Measurements from ENCODE around the gene TBX1.

TBX1 gene

DNA sequence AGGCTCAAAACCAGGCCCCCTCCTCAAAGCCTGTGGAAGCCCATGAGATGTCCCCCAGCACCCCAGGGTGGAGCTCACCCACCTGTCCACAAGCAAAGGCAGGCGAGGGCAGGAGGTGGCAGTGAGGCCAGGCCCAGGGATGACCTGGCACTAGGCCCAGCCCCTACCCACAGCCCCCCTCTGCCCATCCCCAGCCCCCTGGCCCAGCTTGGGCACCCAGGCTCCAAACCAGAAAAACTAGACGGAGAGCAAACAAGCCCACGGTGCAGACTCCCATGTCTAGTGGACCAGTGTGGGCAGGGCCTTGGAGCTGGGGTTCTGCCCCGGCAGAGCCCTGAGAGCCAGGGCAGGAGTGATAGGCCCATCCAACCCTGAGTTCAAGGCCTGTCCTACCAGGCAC, 16.9 kb upstream of the TBX1 start:
- Histone ChIP-seq H3K27me3 (peaks cover 0 to 9% (median 4%) of the 10 kb centered on the region in 11 experiments; a peak in 8 of 22 replicates), H3K4me2 (no peak overlapping the region), H3K27ac (no peak overlapping the region), H3K9ac (no peak overlapping the region), H3K36me3 (no peaks in the 10 kb centered on the region), H3K4me3 (no peak overlapping the region), H3K4me1 (peaks cover 7 to 27% (median 18%) of the 10 kb centered on the region in 10 experiments; a peak in 18 of 20 replicates), H4K20me1 (peaks cover 0 to 41% (median 0%) of the 10 kb centered on the region in 11 experiments; a peak in 2 of 22 replicates), H3K9me3 (replicated peaks in 1 of 11) (no peaks in the 10 kb centered on the region)
- no peak for TF ChIP-seq Cebpa-rat (IDR thresholded peaks at IDR 0.05)

DNA sequence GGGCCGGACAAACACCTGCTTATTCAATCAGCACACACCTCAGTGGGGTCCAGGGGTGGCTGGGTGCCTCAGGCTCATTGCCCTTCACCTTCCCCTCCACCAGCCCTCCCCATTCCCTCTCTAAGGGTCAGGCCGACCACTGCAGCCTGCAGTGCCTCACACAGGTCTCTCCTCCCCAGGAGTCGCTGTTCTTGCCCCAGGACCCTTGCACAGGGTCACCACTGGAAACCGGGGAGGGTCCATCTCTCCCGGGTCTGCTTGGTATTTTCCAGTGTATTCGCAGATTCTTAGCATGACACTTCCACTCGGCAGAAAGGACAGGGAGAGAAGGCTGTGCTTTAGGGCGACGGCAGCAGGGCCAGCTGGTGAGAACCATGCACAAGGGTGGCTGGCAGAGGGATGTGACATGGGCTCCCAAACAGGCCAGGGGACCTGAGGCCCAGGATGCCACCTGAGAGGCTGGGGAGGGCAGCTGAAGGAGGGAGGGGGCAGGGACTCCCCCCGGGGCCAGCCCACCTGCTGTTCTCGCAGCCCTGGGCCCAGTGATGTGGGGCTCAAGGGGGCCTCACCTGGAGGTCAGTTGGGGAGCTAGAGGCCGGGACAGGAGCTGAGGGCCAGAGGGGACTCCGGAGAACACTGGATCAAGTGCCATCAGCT, 16.1 kb upstream of the TBX1 start:
- no peaks in the 10 kb centered on the region for H3K9me3 ChIP-seq (replicated peaks in 1 of 11)
- no peak overlapping the region for H3K4me3 ChIP-seq
- no peak overlapping the region for H3K9ac ChIP-seq
- no peak overlapping the region for H3K4me2 ChIP-seq
- TF ChIP-seq Cebpa-rat (IDR thresholded peaks at IDR 0.05): no peak
- peaks cover 7 to 30% (median 20%) of the 10 kb centered on the region in 10 experiments; a peak in 18 of 20 replicates for H3K4me1 ChIP-seq
- H3K36me3 ChIP-seq: no peaks in the 10 kb centered on the region
- H4K20me1 ChIP-seq: peaks cover 0 to 37% (median 0%) of the 10 kb centered on the region in 11 experiments; a peak in 3 of 22 replicates
- no peak overlapping the region for H3K27ac ChIP-seq
- peaks cover 0 to 17% (median 11%) of the 10 kb centered on the region in 11 experiments; a peak in 12 of 22 replicates for H3K27me3 ChIP-seq

DNA sequence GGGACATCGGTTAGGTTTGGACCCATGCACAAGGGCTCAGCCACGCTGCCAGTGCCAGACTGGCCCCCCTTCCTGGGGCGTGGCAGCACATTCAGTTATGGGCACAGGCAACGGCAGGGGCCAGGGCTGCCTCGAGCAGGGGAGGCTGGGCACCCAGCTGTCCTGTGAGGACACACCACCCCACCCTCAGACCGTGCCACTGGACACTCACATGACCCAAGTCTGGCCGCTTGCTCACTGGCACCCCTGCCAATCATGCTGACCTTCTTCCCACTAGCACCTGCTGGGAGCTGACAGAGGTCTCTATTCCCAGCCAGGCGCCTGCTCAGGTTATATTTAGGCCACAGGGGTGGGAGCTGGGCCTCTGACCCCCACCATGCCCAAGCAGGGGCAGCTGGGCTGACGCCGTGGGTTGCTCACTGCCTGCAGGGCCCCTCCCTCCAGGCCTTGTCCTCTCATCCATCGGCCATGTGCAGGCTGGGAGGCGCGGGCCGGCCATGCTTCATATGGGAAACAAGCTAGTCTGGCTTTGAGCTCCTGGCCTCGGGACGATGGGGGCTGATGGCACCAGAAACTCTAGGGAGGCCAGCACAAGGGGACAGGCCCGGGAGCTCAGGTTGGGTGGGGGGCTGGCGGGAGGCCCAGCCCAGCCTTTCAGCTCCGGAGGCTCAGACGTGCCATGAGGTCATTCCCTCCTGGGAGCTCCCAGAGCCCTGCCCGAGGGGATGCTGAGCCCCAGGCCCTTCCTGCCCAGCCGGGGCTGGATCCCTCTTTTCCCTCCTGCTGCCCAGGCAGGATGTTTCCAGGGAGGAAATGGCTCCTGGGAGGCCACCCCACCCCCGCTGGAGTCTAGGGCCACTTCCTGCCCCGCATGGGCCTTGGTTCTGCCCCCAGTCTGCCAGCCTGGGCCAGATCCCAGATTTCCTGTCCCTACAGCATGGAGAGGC, 15.2 kb upstream of the TBX1 start:
- Histone ChIP-seq H3K36me3 (no peaks in the 10 kb centered on the region), H3K9me3 (replicated peaks in 1 of 11) (no peaks in the 10 kb centered on the region), H3K4me1 (peaks cover 7 to 30% (median 20%) of the 10 kb centered on the region in 10 experiments; a peak in 18 of 20 replicates), H3K4me3 (no peak overlapping the region), H3K27me3 (peaks cover 3 to 26% (median 18%) of the 10 kb centered on the region in 11 experiments; a peak in 15 of 22 replicates), H3K9ac (no peak overlapping the region), H3K4me2 (peak overlapping the region; percentile 23 to 59 (median 43); a peak in 21 of 22 replicates), H4K20me1 (peaks cover 0 to 35% (median 0%) of the 10 kb centered on the region in 11 experiments; a peak in 3 of 22 replicates), H3K27ac (no peak overlapping the region)
- no peak for TF ChIP-seq Cebpa-rat (IDR thresholded peaks at IDR 0.05)

DNA sequence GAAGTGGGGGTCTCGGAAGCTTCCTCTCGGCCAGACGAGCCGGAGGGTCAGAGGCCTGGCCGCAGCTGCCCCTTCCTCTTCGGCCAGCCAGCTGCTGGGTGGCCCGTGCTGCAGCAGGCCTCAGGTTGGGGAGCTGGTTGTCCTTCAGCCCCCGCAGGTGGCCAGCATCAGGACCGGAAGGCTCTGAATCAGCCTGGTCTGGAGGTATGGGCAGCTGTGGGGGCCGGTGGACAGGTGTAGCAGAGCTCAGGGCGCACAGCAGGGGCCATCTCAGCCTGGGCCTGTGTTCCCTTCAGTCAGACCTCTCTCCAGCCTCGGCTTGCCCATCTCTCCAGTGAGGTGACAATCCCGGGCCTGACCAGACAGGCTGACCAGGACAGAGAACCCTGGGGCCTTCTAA, 13.9 kb upstream of the TBX1 start:
- Histone ChIP-seq H3K27ac (no peak overlapping the region), H3K4me3 (no peak overlapping the region), H3K9ac (no peak overlapping the region), H3K27me3 (peaks cover 11 to 38% (median 27%) of the 10 kb centered on the region in 11 experiments; a peak in 20 of 22 replicates), H3K4me2 (peak overlapping the region in 10 of 11 experiments; percentile 23 to 59 (median 44); a peak in 8 of 22 replicates), H4K20me1 (peaks cover 0 to 36% (median 0%) of the 10 kb centered on the region in 11 experiments; a peak in 4 of 22 replicates), H3K9me3 (replicated peaks in 1 of 11) (no peaks in the 10 kb centered on the region), H3K36me3 (no peaks in the 10 kb centered on the region), H3K4me1 (peaks cover 7 to 30% (median 20%) of the 10 kb centered on the region in 10 experiments; a peak in 18 of 20 replicates)
- TF ChIP-seq Cebpa-rat (IDR thresholded peaks at IDR 0.05): no peak

DNA sequence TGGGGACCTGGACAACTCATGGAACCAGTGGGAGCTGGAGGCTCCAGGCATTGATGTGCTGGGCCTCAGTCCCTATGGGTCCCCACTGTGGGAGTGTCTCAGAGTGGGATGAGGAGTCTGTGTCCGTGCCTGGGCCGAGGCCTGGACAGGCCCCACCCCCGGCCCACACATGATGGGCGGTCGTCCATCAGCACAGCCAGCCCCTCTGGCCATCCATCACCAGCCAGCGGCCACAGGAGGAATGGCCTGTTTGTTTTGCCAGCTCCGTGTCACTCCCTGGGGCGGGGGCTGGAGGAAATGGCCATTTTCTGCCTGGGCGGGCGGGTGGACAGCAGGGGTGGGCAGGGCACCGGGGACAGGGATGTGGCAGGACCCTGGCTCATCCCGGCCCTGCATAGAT, 13.0 kb upstream of the TBX1 start:
- Histone ChIP-seq H3K4me1 (peaks cover 7 to 29% (median 18%) of the 10 kb centered on the region in 10 experiments; a peak in 18 of 20 replicates), H3K27ac (no peak overlapping the region), H3K9me3 (replicated peaks in 1 of 11) (no peaks in the 10 kb centered on the region), H3K36me3 (no peaks in the 10 kb centered on the region), H3K27me3 (peaks cover 19 to 46% (median 35%) of the 10 kb centered on the region in 11 experiments), H3K9ac (no peak overlapping the region), H3K4me2 (no peak overlapping the region), H3K4me3 (no peak overlapping the region), H4K20me1 (peaks cover 0 to 42% (median 0%) of the 10 kb centered on the region in 11 experiments; a peak in 6 of 22 replicates)
- no peak for TF ChIP-seq Cebpa-rat (IDR thresholded peaks at IDR 0.05)

DNA sequence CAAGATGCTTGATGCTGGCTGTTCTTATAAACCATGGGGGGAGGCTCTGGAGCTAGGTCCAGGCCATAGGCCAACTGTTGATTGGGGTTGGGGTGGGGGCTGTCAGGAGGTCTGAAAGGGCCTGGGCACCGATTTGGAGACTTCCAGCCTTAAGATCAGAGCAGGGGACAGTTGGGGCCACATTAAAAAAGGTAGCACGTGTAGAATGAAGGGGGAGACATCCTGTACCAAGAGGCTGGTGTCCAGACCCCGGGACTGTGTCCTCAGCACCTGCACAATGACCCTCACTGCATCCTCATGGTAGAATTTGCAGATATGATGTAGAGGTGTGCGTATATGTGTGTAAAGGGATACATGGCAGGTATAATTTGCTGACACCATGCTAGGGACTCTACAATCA, 12.4 kb upstream of the TBX1 start:
- no peak overlapping the region for H3K4me3 ChIP-seq
- H3K36me3 ChIP-seq: no peaks in the 10 kb centered on the region
- H3K4me2 ChIP-seq: no peak overlapping the region
- TF ChIP-seq Cebpa-rat (IDR thresholded peaks at IDR 0.05): no peak
- H4K20me1 ChIP-seq: peaks cover 0 to 42% (median 0%) of the 10 kb centered on the region in 11 experiments; a peak in 6 of 22 replicates
- peaks cover 7 to 23% (median 14%) of the 10 kb centered on the region in 10 experiments; a peak in 18 of 20 replicates for H3K4me1 ChIP-seq
- no peaks in the 10 kb centered on the region for H3K9me3 ChIP-seq (replicated peaks in 1 of 11)
- no peak overlapping the region for H3K27ac ChIP-seq
- H3K9ac ChIP-seq: no peak overlapping the region
- peaks cover 25 to 52% (median 41%) of the 10 kb centered on the region in 11 experiments for H3K27me3 ChIP-seq

DNA sequence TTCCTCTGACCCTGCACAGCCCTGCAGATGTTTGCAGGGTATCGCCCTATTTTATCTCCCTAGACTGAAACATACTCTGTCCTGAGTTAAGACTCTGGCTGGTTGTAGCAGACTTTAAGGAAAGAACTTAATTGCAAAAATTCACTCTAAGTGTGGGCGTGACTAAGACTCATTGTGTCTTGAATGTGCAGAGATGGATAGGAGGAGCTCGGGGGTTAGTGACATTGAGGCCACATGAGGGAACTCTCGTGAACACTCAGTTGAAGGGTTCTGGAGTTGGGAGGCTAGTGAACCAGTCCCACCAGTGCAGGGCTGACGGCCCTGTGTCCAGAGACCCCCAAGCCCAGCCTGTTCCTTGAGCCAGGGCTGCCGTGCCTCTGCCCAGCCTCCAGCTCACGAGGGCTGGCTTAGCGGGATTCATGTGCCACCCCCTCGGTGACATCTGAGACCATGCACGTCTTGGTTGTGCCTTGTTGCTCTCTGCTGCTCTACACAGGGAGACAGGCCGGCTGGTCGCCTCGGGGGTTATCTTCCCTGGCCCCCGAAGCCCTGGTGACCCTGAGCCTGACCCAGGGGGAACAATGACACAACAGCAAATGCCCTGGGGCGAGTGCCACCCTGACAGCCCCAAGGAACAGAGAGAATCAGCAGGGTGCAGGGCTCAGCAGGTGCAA, 11.4 kb upstream of the TBX1 start:
- Histone ChIP-seq H3K9me3 (replicated peaks in 1 of 11) (no peaks in the 10 kb centered on the region), H4K20me1 (peaks cover 0 to 49% (median 7%) of the 10 kb centered on the region in 11 experiments; a peak in 9 of 22 replicates), H3K9ac (no peak overlapping the region), H3K4me1 (peaks cover 7 to 21% (median 14%) of the 10 kb centered on the region in 10 experiments; a peak in 18 of 20 replicates), H3K4me2 (peak overlapping the region in 4 of 11 experiments; percentile 0 to 24 (median 8); a peak in 3 of 22 replicates), H3K36me3 (no peaks in the 10 kb centered on the region), H3K27ac (no peak overlapping the region), H3K4me3 (no peak overlapping the region), H3K27me3 (peaks cover 35 to 62% (median 51%) of the 10 kb centered on the region in 11 experiments)
- no peak for TF ChIP-seq Cebpa-rat (IDR thresholded peaks at IDR 0.05)

DNA sequence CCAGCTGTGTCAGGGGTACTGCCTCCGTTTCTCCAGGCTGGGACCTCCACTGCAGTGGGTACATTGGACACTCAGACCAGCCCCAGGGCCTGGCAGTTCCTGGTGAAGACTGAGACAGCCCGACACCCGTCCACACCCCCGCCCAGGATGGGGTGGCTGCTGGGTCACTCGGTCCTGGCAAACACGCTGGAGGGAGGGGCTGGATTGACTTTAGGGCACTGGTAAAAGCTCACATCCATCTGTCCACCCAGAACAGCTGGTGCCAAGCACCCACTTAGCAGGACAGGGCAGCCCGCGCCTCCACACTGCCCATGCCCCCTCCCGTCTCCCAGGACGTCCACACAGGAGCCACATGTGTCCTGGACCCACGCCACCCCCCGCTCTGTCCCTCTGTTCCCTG, 10.7 kb upstream of the TBX1 start:
- peaks cover 0 to 56% (median 14%) of the 10 kb centered on the region in 11 experiments; a peak in 12 of 22 replicates for H4K20me1 ChIP-seq
- H3K27ac ChIP-seq: no peak overlapping the region
- H3K9me3 ChIP-seq (replicated peaks in 1 of 11): no peaks in the 10 kb centered on the region
- H3K27me3 ChIP-seq: peaks cover 42 to 69% (median 59%) of the 10 kb centered on the region in 11 experiments
- H3K9ac ChIP-seq: no peak overlapping the region
- no peaks in the 10 kb centered on the region for H3K36me3 ChIP-seq
- TF ChIP-seq Cebpa-rat (IDR thresholded peaks at IDR 0.05): no peak
- no peak overlapping the region for H3K4me3 ChIP-seq
- peaks cover 7 to 21% (median 14%) of the 10 kb centered on the region in 10 experiments; a peak in 18 of 20 replicates for H3K4me1 ChIP-seq
- H3K4me2 ChIP-seq: no peak overlapping the region

All from BLaER1 treated with 17β-estradiol and CSF1 and Interleukin-3, amounts not matched to agents 10 nM and 100 nM (cell line).